Neural progenitor cell (in vitro differentiated cells): ENCODE measurements around the gene TSHZ2. TPM values are rescaled to one million over a fixed set of nuclear protein-coding genes. Genes with fewer than 3 reads are reported as not detected.

ENCODE experiments used
- DNase-seq: peaks from one replicate; pipeline ENCODE4 v3.0.0-alpha.2; 2016; ENCODE audit warnings: low spot score
- H2AFZ ChIP-seq: fragments of 200-600 bp; sonication (generic); replicated peaks from 2 replicates; pipeline ENCODE4 v1.6.1; 2016; ENCODE audit warnings: antibody characterized with exemption
- H3F3A ChIP-seq: fragments of 200-600 bp; sonication (generic); 2 replicates; pipeline ENCODE4 v1.6.1; 2016; ENCODE audit warnings: antibody characterized with exemption, low read depth
- H3K27ac ChIP-seq: fragments of 200-600 bp; sonication (generic); 2 replicates; pipeline ENCODE4 v1.5.1; 2016; ENCODE audit warnings: mild to moderate bottlenecking
- H3K27me3 ChIP-seq: fragments of 200-600 bp; sonication (generic); 2 replicates; pipeline ENCODE4 v1.6.1; 2016; ENCODE audit warnings: mild to moderate bottlenecking, moderate library complexity
- H3K36me3 ChIP-seq: fragments of 200-600 bp; sonication (generic); 2 replicates; pipeline ENCODE4 v1.5.1; 2016
- H3K4me1 ChIP-seq: fragments of 200-600 bp; sonication (generic); 2 replicates; pipeline ENCODE4 v1.6.1; 2016; ENCODE audit warnings: mixed run types
- H3K4me2 ChIP-seq: fragments of 200-600 bp; sonication (generic); 2 replicates; pipeline ENCODE4 v1.6.1; 2016
- H3K4me3 ChIP-seq: fragments of 200-600 bp; sonication (generic); 2 replicates; pipeline ENCODE4 v1.5.1; 2016
- H3K79me2 ChIP-seq: fragments of 200-600 bp; sonication (generic); 2 replicates; pipeline ENCODE4 v1.6.1; 2016; ENCODE audit warnings: low read depth
- H3K9ac ChIP-seq: fragments of 200-600 bp; sonication (generic); 2 replicates; pipeline ENCODE4 v1.6.1; 2016
- H3K9me3 ChIP-seq: fragments of 200-600 bp; sonication (generic); 2 replicates; pipeline ENCODE4 v1.5.1; 2016; ENCODE audit warnings: low read depth
- H4K20me1 ChIP-seq: fragments of 200-600 bp; sonication (generic); 2 replicates; pipeline ENCODE4 v1.6.1; 2016; ENCODE audit warnings: low read depth
- H3K27ac Mint-ChIP-seq: 3 replicates; pipeline ENCODE4 v1.8.0; 2021; ENCODE audit warnings: mixed read lengths
- H3K27me3 Mint-ChIP-seq: 2 replicates; pipeline ENCODE4 v1.8.0; 2022; ENCODE audit warnings: low read depth, mild to moderate bottlenecking, inconsistent platforms, moderate library complexity, mixed read lengths; ENCODE audit not compliant: insufficient read depth
- H3K36me3 Mint-ChIP-seq: 3 replicates; pipeline ENCODE4 v1.8.0; 2021; ENCODE audit warnings: mixed read lengths
- H3K4me1 Mint-ChIP-seq: 3 replicates; pipeline ENCODE4 v1.8.0; 2021; ENCODE audit warnings: mixed read lengths
- H3K4me3 Mint-ChIP-seq: 3 replicates; pipeline ENCODE4 v1.8.0; 2021; ENCODE audit warnings: mild to moderate bottlenecking, moderate library complexity, mixed read lengths
- H3K9me3 Mint-ChIP-seq: 3 replicates; pipeline ENCODE4 v1.8.0; 2020; ENCODE audit warnings: mixed read lengths
- EZH2 ChIP-seq: fragments of 200-600 bp; sonication (generic); IDR thresholded peaks from 2 replicates; pipeline ENCODE4 v1.6.1; 2017; ENCODE audit warnings: antibody characterized with exemption, mild to moderate bottlenecking, moderate library complexity
- EZH2phosphoT487 ChIP-seq: fragments of 200-600 bp; sonication (generic); IDR thresholded peaks from 2 replicates; pipeline ENCODE4 v1.6.1; 2017; ENCODE audit warnings: antibody characterized with exemption
- total RNA-seq: library from RNA; depleted of rRNA; stranded (reverse); fragments of >200 nt; gene quantifications from 2 replicates; pipeline ENCODE4 v1.2.3, GENCODE V29; 2015; ENCODE audit warnings: low replicate concordance
- TF ChIP-seq, protein P1 (sequence below): fragments of 200-600 bp; sonication (generic); IDR thresholded peaks from 2 replicates; pipeline ENCODE4 v1.5.1; 2017; ENCODE audit warnings: antibody characterized with exemption, mild to moderate bottlenecking

Gene TSHZ2
- total RNA-seq, 1 donor from 2014 or later: 1.8 TPM

DNA sequence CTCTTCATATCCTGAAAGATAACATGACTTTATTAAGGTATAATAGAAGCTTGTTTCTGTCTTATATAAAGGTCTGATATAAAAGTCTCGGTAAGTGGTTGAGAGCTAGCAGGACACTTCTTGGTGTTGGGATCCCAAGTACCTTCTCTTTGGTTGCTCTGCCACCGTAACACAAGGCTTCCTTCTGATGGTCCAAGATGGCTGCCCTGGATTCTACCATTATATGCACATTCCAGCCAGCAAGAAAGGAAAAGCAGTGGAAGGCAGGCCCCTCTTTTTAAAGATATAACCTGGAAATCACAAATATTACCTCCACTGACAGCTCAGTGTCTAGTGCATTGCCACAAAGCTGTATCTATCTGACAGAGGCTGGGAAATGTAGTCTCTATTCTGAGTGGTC lies 75.0 kb downstream of the TSHZ2 start:
- no peaks in the 10 kb centered on the region for H3K9me3 ChIP-seq
- H3K9ac ChIP-seq: no peak overlapping the region
- no peaks in the 10 kb centered on the region for H3K27me3 ChIP-seq
- no peak for DNase-seq
- no peaks in the 10 kb centered on the region for H3K36me3 Mint-ChIP-seq
- H3F3A ChIP-seq: no peaks in the 10 kb centered on the region
- TF ChIP-seq EZH2phosphoT487 (no peak), EZH2 (no peak)
- TF ChIP-seq, protein P1, sequence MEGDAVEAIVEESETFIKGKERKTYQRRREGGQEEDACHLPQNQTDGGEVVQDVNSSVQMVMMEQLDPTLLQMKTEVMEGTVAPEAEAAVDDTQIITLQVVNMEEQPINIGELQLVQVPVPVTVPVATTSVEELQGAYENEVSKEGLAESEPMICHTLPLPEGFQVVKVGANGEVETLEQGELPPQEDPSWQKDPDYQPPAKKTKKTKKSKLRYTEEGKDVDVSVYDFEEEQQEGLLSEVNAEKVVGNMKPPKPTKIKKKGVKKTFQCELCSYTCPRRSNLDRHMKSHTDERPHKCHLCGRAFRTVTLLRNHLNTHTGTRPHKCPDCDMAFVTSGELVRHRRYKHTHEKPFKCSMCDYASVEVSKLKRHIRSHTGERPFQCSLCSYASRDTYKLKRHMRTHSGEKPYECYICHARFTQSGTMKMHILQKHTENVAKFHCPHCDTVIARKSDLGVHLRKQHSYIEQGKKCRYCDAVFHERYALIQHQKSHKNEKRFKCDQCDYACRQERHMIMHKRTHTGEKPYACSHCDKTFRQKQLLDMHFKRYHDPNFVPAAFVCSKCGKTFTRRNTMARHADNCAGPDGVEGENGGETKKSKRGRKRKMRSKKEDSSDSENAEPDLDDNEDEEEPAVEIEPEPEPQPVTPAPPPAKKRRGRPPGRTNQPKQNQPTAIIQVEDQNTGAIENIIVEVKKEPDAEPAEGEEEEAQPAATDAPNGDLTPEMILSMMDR: no peak
- no peak overlapping the region for H3K27ac Mint-ChIP-seq
- H3K27ac ChIP-seq: no peak overlapping the region
- no peaks in the 10 kb centered on the region for H3K9me3 Mint-ChIP-seq
- no peak overlapping the region for H3K4me2 ChIP-seq
- peaks cover 3% of the 10 kb centered on the region for H3K4me1 Mint-ChIP-seq
- no peak overlapping the region for H3K4me3 ChIP-seq
- no peak overlapping the region for H3K4me3 Mint-ChIP-seq
- H3K4me1 ChIP-seq: peaks cover 11% of the 10 kb centered on the region
- H3K79me2 ChIP-seq: no peaks in the 10 kb centered on the region
- peaks cover 4% of the 10 kb centered on the region for H3K27me3 Mint-ChIP-seq
- H4K20me1 ChIP-seq: no peaks in the 10 kb centered on the region
- no peaks in the 10 kb centered on the region for H3K36me3 ChIP-seq
- no peak overlapping the region for H2AFZ ChIP-seq

DNA sequence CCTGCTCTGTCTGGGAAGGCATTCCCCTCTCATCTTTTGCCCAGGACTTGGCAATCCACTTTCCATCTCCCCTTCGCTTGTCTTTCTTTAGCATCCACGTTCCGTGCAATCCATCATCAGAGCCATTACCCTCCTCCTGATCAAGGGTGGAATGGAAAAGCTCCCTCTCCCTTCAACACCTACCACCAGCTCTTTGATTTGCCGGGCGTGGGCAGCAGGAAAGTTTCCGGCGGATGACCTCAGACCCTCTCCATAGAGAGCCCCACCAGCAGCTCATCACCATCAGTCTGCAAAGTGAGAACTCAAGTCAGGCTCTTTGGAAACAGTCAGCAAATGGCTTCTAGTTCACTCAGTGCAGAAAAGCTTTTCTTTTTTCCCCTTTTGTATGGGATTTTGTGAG lies 76.2 kb downstream of the TSHZ2 start:
- peak overlapping the region; percentile 1 for H3K27ac Mint-ChIP-seq

DNA sequence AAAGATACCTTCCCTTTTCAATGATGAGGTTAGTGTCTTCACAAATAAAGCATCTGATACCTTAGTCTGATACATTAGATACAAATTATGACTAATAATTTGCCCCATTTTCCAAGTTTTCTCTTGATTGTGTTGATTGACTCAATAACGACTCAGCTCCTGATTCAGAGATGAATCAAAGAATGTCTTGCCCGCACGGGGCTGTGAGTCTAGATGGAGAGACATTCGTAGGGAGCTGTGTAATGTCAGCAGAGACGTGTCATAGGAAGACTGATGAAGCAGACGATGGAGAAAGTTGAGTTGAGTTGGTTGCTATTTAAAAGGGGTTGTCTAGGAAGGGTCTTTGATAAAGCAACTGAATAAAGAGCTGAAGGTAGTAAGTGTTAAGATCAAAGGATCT lies 78.2 kb downstream of the TSHZ2 start:
- H3K27ac ChIP-seq: no peak overlapping the region
- Mint-ChIP-seq H3K27ac (no peak overlapping the region), H3K4me1 (peaks cover 3% of the 10 kb centered on the region), H3K9me3 (no peaks in the 10 kb centered on the region), H3K4me3 (no peak overlapping the region), H3K27me3 (peaks cover 4% of the 10 kb centered on the region), H3K36me3 (no peaks in the 10 kb centered on the region)
- H3K9me3 ChIP-seq: no peaks in the 10 kb centered on the region
- DNase-seq: no peak
- H3K9ac ChIP-seq: no peak overlapping the region
- no peaks in the 10 kb centered on the region for H3F3A ChIP-seq
- TF ChIP-seq EZH2 (no peak), EZH2phosphoT487 (no peak)
- TF ChIP-seq, protein P1: no peak
- no peaks in the 10 kb centered on the region for H3K79me2 ChIP-seq
- H3K36me3 ChIP-seq: no peaks in the 10 kb centered on the region
- no peaks in the 10 kb centered on the region for H4K20me1 ChIP-seq
- H3K4me2 ChIP-seq: no peak overlapping the region
- H3K4me1 ChIP-seq: peaks cover 11% of the 10 kb centered on the region
- H3K27me3 ChIP-seq: no peaks in the 10 kb centered on the region
- H3K4me3 ChIP-seq: no peak overlapping the region
- H2AFZ ChIP-seq: no peak overlapping the region

More for the DNA sequence above, 76.2 kb downstream of the TSHZ2 start:
- Mint-ChIP-seq H3K27me3 (peaks cover 4% of the 10 kb centered on the region), H3K4me3 (no peak overlapping the region), H3K36me3 (no peaks in the 10 kb centered on the region), H3K4me1 (peaks cover 3% of the 10 kb centered on the region), H3K9me3 (no peaks in the 10 kb centered on the region)
- no peak for DNase-seq
- TF ChIP-seq, protein P1: no peak
- TF ChIP-seq EZH2phosphoT487: no peak
- TF ChIP-seq EZH2: no peak
- Histone ChIP-seq H3K27me3 (no peaks in the 10 kb centered on the region), H4K20me1 (no peaks in the 10 kb centered on the region), H3F3A (no peaks in the 10 kb centered on the region), H3K79me2 (no peaks in the 10 kb centered on the region), H3K27ac (no peak overlapping the region), H3K4me3 (no peak overlapping the region), H3K4me1 (peaks cover 11% of the 10 kb centered on the region), H3K36me3 (no peaks in the 10 kb centered on the region), H2AFZ (peak overlapping the region; percentile 45), H3K9me3 (no peaks in the 10 kb centered on the region), H3K9ac (no peak overlapping the region), H3K4me2 (peak overlapping the region; percentile 25)
